IPS-15b (cell line): Measurements from ENCODE around the gene IQCK.

Source experiments
- H3K27me3 ChIP-seq: one replicate; pipeline ENCODE4 v1.6.1; 2013; ENCODE audit warnings: low read length; ENCODE audit not compliant: control insufficient read depth, insufficient read depth
- H3K36me3 ChIP-seq: one replicate; pipeline ENCODE4 v1.6.1; 2013; ENCODE audit warnings: low read length; ENCODE audit not compliant: control insufficient read depth, insufficient read depth
- H3K4me1 ChIP-seq: one replicate; pipeline ENCODE4 v1.6.1; 2013; ENCODE audit warnings: mild to moderate bottlenecking, low read length; ENCODE audit not compliant: control insufficient read depth, insufficient read depth
- H3K4me3 ChIP-seq: one replicate; pipeline ENCODE4 v1.5.1; 2013; ENCODE audit warnings: low read depth, low read length
- H3K9ac ChIP-seq: one replicate; pipeline ENCODE4 v1.6.1; 2013; ENCODE audit warnings: low read depth, mild to moderate bottlenecking, low read length
- H3K9me3 ChIP-seq: one replicate; pipeline ENCODE4 v1.6.1; 2013; ENCODE audit warnings: mild to moderate bottlenecking, low read length; ENCODE audit not compliant: control insufficient read depth, insufficient read depth

Gene IQCK

GRCh38 chr16:19701091-19701490 is 17.0 kb upstream of the IQCK start:
- H3K4me1 ChIP-seq = no peaks in the 10 kb centered on the region
- H3K9me3 ChIP-seq = no peaks in the 10 kb centered on the region
- H3K27me3 ChIP-seq = no peaks in the 10 kb centered on the region
- peaks cover 55% of the 10 kb centered on the region for H3K36me3 ChIP-seq
- H3K4me3 ChIP-seq = no peak overlapping the region
- H3K9ac ChIP-seq = no peak overlapping the region

DNA sequence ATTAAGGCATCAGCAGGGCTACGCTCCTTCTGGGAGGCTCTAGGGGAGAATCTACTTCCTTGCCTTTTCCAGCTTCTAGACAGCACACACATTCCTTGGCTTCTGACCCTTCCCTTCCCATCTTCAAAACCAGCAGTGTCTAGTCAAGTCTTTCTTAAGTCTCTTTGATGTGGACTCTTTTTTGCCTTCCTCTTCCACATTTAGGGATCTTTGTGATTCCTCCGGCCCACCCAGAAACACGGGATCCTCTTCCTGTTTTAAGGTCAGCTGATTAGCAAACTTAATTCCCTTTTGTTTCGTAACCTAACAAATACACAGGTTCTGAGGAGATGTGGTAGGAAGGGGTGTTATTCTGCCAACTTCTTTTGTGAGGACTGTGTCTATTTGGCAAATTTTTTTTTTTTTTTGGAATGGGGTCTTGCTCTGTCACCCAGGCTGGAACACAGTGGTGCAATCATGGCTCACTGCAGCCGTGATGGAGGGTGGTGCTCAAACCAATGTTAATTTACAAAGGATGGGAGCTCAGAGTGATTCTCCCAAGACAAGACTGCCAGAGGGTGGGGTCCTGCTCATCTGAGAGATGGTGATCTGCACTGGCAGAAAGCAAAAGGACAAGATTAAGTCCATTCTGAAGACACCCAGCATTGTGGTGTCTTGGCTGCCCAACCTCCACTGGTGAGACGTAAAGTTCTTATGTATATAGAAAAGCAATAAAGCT is 14.7 kb upstream of the IQCK start:
- no peak overlapping the region for H3K4me3 ChIP-seq
- H3K9me3 ChIP-seq = no peaks in the 10 kb centered on the region
- no peak overlapping the region for H3K9ac ChIP-seq
- H3K4me1 ChIP-seq = peaks cover 5% of the 10 kb centered on the region
- no peaks in the 10 kb centered on the region for H3K27me3 ChIP-seq
- H3K36me3 ChIP-seq = peaks cover 58% of the 10 kb centered on the region

DNA sequence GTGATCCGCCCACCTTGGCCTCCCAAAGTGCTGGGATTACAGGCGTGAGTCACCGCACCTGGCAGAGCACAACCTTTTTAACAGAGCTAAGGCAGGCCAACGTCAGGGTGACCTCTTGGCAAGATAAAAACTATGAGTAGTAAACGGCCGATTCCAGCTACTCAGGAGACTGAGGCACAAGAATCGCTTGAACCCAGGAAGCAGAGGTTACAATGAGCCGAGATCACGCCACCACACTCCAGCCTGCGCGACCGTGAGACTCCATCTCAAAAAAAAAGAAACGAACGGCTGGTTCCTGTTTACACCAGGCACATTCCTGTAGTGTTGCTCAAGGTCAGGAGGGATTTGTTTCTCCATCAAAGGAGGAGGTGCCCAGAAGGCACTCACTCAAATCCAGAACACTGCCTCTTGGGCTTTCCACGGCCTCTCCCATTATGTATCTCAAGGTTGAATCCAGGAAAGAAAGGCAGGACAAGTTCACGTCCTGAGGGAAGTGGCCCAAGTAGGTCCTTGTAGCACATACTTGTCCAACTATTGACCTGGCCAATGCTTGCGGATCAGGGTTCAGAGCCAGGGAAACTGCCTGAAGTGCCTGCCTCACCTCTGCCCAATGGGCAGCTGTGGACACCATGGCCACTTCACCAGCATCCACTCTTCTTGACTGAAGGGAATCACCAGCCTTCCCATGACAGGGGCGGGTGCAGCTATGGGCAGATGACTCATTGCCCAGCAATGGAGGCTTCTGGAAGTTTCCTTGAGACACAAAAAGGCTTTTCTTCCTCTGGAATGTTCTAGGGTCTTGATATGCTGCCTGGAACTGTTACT is 13.5 kb upstream of the IQCK start:
- Histone ChIP-seq H3K4me1 (peaks cover 9% of the 10 kb centered on the region), H3K9ac (no peak overlapping the region), H3K36me3 (peaks cover 56% of the 10 kb centered on the region), H3K9me3 (no peaks in the 10 kb centered on the region), H3K4me3 (no peak overlapping the region), H3K27me3 (no peaks in the 10 kb centered on the region)

DNA sequence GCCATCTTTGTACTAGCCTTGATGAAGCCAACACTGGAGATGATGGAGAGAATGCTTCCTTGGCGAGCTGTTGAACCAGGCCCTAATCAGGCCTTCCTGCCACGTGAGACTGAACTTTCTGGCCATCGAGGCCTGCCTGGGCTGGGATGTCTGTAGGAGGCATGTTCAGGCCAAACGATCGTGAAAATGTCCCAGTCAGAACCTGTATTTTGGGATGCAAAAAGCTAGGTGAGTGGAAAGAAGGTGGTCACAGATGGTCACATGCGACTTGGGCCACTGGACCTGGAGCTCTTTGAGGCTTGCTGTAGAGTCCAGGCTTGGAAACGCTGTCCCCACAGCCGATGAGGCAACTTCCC is 12.9 kb upstream of the IQCK start:
- Histone ChIP-seq H3K9me3 (no peaks in the 10 kb centered on the region), H3K4me3 (no peak overlapping the region), H3K9ac (no peak overlapping the region), H3K27me3 (no peaks in the 10 kb centered on the region), H3K4me1 (peaks cover 9% of the 10 kb centered on the region), H3K36me3 (peaks cover 61% of the 10 kb centered on the region)

DNA sequence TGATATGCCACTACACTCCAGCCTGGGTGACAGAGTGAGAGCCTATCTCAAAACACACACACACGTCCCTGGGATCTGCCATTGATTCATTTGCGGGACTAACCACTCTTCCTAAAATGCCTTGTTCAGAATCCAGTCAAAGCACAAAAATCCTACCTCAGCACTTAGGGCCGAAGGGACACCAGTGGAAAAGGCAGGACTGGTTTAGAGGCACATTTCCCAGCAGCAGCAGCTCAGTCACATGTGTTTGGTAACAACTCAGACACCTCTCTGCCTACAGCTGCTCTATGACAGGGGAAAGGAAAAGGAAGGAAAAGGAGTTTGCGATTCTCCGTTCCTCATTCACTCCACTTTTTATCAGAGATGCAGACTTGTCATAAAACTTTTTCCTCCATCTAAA is 12.2 kb upstream of the IQCK start:
- H3K9me3 ChIP-seq = no peaks in the 10 kb centered on the region
- H3K4me1 ChIP-seq = peaks cover 9% of the 10 kb centered on the region
- no peak overlapping the region for H3K9ac ChIP-seq
- no peak overlapping the region for H3K4me3 ChIP-seq
- peaks cover 62% of the 10 kb centered on the region for H3K36me3 ChIP-seq
- no peaks in the 10 kb centered on the region for H3K27me3 ChIP-seq

DNA sequence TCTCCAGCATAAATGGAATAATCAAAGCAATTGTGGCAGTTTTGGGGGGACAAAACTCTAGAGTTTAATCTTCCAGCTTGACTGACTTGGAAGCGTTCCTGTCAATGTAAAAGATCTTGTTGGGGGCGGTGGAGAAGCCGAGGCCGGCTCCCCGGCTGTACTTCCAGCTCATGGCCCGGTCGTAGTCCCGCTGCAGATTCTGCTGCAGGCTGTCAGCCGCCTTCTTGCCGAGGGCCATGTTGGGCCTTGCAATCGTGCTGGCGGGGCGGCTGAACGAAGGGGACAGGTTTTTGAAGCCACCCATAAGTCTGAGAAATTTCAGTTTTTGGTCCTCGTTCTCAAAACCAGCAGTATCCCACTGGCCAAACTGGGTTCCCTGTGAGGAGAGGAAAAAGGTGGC is 11.2 kb upstream of the IQCK start:
- H3K4me1 ChIP-seq = peaks cover 15% of the 10 kb centered on the region
- H3K36me3 ChIP-seq = peaks cover 71% of the 10 kb centered on the region
- H3K9me3 ChIP-seq = no peaks in the 10 kb centered on the region
- no peaks in the 10 kb centered on the region for H3K27me3 ChIP-seq
- H3K4me3 ChIP-seq = no peak overlapping the region
- no peak overlapping the region for H3K9ac ChIP-seq

- Histone ChIP-seq H3K9me3 (no peaks in the 10 kb centered on the region), H3K36me3 (peaks cover 74% of the 10 kb centered on the region), H3K4me3 (no peak overlapping the region), H3K27me3 (no peaks in the 10 kb centered on the region), H3K4me1 (peaks cover 23% of the 10 kb centered on the region), H3K9ac (no peak overlapping the region)
These were observed 10.3 kb upstream of the IQCK start for GRCh38 chr16:19707569-19708295.

DNA sequence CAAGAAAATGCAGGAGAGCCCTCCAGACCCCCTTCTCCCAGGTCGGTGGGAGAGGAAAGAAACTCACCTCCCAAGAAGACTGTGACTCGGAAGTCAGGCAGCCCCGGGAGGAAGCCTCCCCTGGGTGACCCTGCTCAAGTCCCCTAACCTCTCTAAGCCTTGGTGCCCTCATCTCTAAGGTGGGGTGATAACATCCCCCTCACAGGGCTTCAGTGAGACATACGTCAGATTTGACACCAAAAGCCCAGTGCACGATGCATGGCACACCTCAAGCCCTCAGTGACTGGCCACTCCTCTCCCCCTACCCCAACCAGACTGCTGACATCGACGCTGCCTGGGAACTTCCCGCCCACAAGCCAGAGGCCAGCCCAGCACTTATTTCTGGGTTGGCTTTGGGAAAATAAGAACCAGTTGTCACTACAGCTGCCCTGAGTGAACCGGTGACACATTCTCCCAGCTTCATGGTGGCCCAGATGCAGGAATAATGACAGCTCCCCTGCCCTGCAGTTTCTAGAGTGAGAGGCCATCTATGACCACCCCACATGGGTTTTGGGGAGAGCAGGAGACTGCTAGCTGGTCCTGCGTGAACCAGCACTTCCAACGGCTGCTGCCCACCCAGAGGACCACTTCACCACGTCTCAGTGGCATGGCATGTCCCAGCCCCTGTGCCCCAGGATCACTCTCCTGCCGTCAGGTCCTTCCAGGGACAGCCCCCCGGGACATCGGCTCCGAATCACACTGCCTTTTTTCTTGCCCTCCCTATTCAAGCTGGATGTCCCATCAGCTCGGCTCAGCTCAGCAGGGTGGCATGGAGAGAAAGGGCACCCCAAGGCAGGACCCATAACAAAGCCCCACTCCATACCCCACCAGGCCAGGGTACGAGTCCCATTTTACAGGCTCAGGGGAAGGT is 9.5 kb upstream of the IQCK start:
- Histone ChIP-seq H3K9me3 (no peaks in the 10 kb centered on the region), H3K4me1 (peaks cover 23% of the 10 kb centered on the region), H3K4me3 (no peak overlapping the region), H3K36me3 (peaks cover 74% of the 10 kb centered on the region), H3K9ac (no peak overlapping the region), H3K27me3 (no peaks in the 10 kb centered on the region)

- peaks cover 74% of the 10 kb centered on the region for H3K36me3 ChIP-seq
- H3K27me3 ChIP-seq = no peaks in the 10 kb centered on the region
- no peaks in the 10 kb centered on the region for H3K9me3 ChIP-seq
- peak overlapping the region; percentile 65 for H3K9ac ChIP-seq
- H3K4me1 ChIP-seq = peaks cover 23% of the 10 kb centered on the region
- H3K4me3 ChIP-seq = no peak overlapping the region
These were observed 8.5 kb upstream of the IQCK start for GRCh38 chr16:19709381-19710136.

DNA sequence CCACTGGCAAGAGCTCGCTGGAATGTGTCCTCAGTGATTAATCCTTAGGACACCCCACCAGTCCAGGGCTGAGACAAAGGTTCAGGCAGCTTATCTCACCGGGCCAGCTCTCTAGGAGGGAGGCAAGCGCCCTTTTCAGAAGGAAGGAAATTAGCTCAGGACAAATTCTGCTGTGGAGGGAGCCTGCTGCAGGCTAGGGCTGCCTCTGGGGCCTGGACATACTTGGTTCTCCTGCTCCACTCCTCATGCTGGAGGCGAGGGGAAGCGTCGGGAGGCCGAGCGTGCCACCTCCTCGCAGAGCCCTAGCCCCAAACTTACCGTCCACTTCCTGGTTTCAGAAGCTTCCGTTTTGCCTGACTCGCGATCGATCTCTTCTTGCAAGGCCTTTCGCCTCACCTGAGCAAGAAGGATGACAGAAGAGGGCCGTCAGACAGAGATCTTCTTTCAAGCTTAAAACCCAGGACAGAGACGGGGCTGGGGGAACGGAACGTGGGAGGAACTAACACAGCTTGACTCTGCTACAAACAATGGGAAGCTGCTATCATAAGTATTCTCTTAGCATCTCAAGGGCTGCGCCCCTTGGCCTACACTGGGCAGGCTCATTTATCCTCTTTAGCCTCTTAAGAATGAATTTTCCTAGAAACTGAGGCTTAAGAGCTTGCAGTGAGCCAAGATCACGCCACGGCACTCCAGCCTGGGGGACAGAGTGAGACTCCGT is 7.7 kb upstream of the IQCK start:
- Histone ChIP-seq H3K9ac (peak overlapping the region; percentile 65), H3K4me3 (no peak overlapping the region), H3K27me3 (no peaks in the 10 kb centered on the region), H3K36me3 (peaks cover 72% of the 10 kb centered on the region), H3K9me3 (no peaks in the 10 kb centered on the region), H3K4me1 (peaks cover 23% of the 10 kb centered on the region)
